Midbrain (tissue), 1 donor: ENCODE measurements around the gene BAX.

Experiments used
- DNase-seq: peaks from one replicate; lab custom pipeline; 2025; lab: John Stamatoyannopoulos, UW

BAX gene

GRCh38 chr19:48963371-48964204, 8.9 kb downstream of the BAX start:
- DNase-seq = peak; percentile 61

GRCh38 chr19:48964205-48965039, 9.7 kb downstream of the BAX start:
- DNase-seq = no peak

- DNase-seq = peak; percentile 99
Measured at GRCh38 chr19:48965040-48965805, 10.5 kb downstream of the BAX start, which contains the start of gene FTL. Gene FTL, plus strand, starts transcription at chr19:48965309. Its CDS starts 199 bp downstream, at chr19:48965508.

- DNase-seq = peak; percentile 86
Measured at GRCh38 chr19:48965806-48966540, 11.3 kb downstream of the BAX start.

- no peak for DNase-seq
Measured at GRCh38 chr19:48966541-48967345, 12.1 kb downstream of the BAX start.

- peak; percentile 57 for DNase-seq
Measured at GRCh38 chr19:48967346-48968178, 12.9 kb downstream of the BAX start.

GRCh38 chr19:48968179-48968661, 13.5 kb downstream of the BAX start:
- no peak for DNase-seq

GRCh38 chr19:48968813-48969218, 14.1 kb downstream of the BAX start:
- DNase-seq = no peak

- no peak for DNase-seq
Measured at GRCh38 chr19:48969276-48970138, 14.8 kb downstream of the BAX start.

- DNase-seq = no peak
Measured at GRCh38 chr19:48970139-48970766, 15.6 kb downstream of the BAX start.

GRCh38 chr19:48970923-48971395, 16.3 kb downstream of the BAX start:
- peak; percentile 77 for DNase-seq

- DNase-seq = no peak
Measured at GRCh38 chr19:48975947-48976847, 21.5 kb downstream of the BAX start.

GRCh38 chr19:48977061-48977460, 22.4 kb downstream of the BAX start:
- no peak for DNase-seq

GRCh38 chr19:48982280-48982679, 27.6 kb downstream of the BAX start:
- DNase-seq = no peak

GRCh38 chr19:48985711-48986110, 31.0 kb downstream of the BAX start:
- no peak for DNase-seq

- DNase-seq = no peak
Measured at GRCh38 chr19:48986211-48986610, 31.5 kb downstream of the BAX start.

- DNase-seq = no peak
Measured at GRCh38 chr19:48987323-48987722, 32.6 kb downstream of the BAX start.
